ENCODE results near the gene MTOR.
"Not testable (repeated sequence)": the region's sequence is repeated elsewhere in the genome, so short reads cannot be mapped to it uniquely, and the experiment has no call there.

MTOR gene

DNA sequence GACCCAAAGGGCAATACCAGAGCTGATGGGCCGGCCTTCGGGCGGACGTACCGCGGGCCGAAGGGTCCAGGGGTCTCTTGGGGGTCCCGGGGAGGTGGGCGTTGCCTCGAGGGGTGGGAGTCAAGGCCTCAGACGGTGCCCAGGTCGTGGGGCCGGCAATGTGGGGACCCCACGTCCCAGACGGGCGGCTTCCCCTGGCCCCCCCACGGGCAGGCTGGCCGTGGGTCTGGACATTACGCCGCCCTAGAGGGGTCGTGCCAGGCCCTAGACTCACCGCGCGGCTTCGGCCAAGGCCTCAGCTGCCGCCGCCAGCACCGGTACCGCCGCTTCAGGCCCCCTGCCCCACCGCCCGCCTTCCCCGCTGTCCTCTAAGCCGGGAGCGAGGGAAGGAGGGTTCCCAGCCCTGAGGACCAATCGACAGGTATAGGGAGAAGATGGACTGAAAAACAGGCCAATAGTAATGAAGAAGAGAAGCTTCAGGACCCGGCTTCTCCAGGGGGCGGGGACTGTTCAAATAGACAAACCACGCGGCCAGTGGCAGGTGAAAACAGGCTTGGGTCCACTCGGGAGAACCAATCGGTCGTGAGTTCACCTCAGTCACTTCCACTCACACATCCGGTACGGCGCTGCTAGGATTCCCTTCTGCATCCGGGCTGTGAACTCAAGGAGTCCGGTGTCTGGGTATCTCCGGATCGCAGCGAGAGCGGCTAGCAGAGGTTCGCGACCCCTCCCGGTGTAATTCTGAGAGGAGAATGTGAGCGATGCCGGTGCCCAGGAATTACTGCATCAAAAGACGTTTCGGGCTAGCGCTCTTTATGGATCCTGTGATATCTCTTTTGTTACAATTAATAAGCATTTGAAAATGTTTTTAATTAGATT is at the start of gene MTOR:
Gene MTOR, minus strand, starts transcription at position 381 of the 879 bp plus-strand sequence. CDS start 3,142 bp downstream, outside the sequence.
- DNase-seq (ENCODE audit: low spot score) = peak; percentile 96

DNA sequence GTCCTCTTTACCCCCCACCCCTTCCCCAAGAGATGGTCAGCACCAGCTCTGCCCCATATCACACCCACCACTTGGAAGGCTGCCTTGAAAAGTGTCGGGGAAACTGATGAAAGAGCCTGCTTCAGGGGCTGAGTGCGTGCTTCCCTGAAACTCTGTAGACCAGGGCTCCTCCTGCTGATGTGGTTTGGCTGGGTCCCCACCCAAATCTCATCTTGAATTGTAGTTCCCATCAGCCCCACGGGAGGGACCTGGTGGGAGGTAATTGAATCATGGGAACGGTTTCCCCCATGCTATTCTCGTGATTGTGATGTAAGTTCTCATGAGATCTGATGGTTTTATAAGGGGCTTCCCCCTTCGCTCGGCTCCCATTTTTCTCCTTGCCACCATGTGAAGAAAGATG is 47.0 kb upstream of the MTOR start:
- no peak for DNase-seq (ENCODE audit: low spot score)

- no peak for DNase-seq (ENCODE audit: low spot score)
Measured at GRCh38 chr1:11308699-11309224, 46.4 kb upstream of the MTOR start.

GRCh38 chr1:11307852-11308251 is 45.5 kb upstream of the MTOR start:
- no peak for DNase-seq (ENCODE audit: low spot score)

DNA sequence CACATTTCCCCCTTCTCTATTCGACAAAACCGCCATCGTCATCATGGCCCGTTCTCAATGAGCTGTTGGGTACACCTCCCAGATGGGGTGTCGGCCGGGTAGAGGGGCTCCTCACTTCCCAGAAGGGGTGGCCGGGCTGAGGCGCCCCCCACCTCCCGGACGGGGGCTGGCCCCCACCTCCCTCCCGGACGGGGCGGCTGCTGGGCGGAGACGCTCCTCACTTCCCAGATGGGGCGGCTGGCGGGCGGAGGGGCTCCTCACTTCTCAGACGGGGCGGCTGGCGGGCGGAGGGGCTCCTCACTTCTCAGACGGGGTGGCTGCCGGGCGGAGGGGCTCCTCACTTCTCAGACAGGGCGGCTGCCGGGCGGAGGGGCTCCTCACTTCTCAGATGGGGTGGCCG is 43.2 kb upstream of the MTOR start:
- not testable (repeated sequence) for DNase-seq (ENCODE audit: low spot score)

DNA sequence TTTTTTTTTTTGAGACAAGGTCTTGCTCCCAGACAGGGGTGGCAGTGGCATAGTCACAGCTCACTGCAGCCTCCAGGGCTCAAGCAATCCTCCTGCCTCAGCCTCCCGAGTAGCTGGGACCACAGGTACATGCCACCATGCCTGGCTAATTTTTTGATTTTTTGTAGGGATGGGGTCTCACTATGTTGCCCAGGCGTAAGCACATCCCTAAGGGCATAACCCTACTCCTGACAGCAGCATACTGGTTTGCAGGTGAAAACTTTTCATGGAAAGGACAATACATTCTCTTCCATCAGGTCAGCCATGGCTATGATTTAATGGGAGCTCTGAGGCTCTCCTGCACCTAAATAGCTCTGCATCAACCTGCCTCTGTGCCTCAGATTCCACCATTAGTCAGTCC is 40.0 kb upstream of the MTOR start:
- no peak for DNase-seq (ENCODE audit: low spot score)

- DNase-seq (ENCODE audit: low spot score) = no peak
Measured at GRCh38 chr1:11301601-11302000, 39.2 kb upstream of the MTOR start.

GRCh38 chr1:11299225-11299574 is 36.8 kb upstream of the MTOR start:
- no peak for DNase-seq (ENCODE audit: low spot score)

DNA sequence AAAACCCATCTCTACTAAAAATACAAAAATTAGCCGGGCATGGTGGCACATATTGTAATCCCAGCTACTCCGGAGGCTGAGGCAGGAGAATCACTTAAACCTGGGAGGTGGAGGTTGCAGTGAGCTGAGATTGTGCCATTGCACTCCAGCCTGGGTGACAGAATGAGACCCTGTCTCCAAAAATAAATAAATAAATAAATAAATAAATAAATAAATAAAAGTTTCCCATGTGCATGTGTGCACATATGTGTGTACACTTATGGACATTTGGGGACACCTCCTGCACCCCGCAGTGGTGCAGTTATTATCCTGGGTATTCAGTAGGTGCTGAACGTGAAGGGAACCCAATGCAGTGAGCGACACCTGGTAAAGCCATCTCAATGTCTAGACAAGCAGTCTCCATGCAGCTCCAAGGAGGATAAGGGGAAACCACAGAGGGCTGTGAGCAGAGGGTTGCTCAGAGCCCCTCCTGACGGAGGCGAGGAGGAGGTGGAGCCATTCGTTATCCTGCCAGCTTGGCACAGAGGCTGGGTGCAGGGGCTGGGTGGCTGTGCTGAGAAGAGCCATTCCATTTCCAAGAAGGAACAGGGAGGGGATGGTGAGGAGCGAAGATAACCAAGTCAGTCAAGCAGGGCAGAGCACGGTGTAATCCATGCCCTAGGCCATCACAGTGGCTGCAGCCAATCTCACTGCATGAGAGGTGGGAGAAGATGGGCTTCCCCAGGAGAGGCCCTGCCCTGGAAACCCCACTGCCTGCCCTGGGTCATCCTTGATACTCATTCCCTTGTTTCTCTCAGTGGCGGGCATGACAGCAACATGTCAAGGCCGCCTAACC is 36.3 kb upstream of the MTOR start:
- no peak for DNase-seq (ENCODE audit: low spot score)

GRCh38 chr1:11297774-11298173 is 35.4 kb upstream of the MTOR start:
- DNase-seq (ENCODE audit: low spot score) = not testable (repeated sequence)

DNA sequence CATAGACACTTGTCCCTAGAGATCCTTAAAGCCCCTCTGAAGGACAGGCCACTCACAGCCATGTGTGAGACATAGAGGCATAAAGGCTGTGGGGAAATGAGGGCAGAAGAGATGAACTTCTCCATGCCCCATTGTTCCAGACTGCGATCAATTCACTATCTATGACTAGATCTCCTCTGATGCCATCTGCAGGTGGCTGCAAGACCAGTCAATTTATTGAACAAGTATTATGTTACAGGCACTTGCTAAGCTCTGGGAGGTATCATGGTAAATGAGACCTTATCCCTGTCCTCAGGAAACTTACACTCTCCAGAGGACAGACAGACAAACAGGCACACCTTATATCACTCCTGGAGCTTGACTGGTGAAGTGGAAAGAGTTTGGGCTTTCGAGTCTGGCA is 33.6 kb upstream of the MTOR start:
- DNase-seq (ENCODE audit: low spot score) = no peak

- DNase-seq (ENCODE audit: low spot score) = no peak
Measured at GRCh38 chr1:11294951-11295350, 32.6 kb upstream of the MTOR start.

- no peak for DNase-seq (ENCODE audit: low spot score)
Measured at GRCh38 chr1:11293856-11294255, 31.5 kb upstream of the MTOR start.

DNA sequence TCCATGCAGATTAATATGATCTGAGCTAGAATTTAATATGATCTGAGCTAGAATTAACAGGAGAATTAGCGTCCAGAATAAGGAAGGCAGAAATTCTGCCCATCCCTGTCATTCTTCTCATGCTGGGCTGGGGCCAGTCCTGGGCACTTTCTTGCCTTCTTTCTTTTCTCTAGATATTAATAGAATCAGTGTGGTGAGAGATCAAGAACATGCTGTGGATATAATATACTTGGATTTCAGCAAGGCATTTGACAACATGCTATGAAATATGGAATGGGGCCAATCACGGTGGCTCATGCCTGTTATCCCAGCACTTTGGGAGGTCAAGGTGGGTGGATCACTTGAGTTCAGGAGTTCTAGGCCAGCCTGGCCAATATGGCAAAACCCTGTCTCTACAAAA is 28.7 kb upstream of the MTOR start:
- no peak for DNase-seq (ENCODE audit: low spot score)

GRCh38 chr1:11289064-11289463 is 26.7 kb upstream of the MTOR start:
- no peak for DNase-seq (ENCODE audit: low spot score)

DNA sequence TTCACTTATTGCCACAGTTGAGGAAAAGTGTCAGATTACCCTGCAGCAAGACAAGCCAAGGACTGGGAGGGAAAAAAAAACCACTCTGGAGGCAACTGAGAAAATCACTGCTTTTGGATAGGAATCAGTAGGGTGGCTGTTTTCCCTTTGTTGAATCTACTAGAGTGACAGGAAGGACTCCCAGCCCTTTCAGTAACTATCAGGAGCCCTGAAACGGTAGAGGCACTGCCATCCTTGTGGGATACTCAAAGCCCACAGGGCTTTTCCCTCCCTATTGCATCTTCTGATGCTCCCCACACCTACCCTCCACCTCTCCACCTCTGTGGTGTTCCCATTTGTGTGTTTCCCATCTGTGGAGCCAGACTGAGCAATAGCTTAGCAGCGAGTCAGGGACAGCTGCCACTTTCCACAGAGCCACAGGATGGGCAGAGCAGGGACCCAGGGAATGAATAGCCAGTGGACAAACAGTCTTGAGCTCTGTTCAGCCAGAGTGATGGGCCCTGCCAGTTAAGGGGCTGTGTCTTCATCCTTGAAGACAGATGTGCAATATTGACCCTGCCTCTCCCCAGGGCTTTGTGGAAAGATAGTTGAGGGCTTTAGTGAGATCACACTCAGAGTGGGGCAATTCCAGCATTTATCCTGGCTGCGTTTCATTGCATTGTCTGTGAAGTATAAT is 24.5 kb upstream of the MTOR start:
- no peak for DNase-seq (ENCODE audit: low spot score)

DNA sequence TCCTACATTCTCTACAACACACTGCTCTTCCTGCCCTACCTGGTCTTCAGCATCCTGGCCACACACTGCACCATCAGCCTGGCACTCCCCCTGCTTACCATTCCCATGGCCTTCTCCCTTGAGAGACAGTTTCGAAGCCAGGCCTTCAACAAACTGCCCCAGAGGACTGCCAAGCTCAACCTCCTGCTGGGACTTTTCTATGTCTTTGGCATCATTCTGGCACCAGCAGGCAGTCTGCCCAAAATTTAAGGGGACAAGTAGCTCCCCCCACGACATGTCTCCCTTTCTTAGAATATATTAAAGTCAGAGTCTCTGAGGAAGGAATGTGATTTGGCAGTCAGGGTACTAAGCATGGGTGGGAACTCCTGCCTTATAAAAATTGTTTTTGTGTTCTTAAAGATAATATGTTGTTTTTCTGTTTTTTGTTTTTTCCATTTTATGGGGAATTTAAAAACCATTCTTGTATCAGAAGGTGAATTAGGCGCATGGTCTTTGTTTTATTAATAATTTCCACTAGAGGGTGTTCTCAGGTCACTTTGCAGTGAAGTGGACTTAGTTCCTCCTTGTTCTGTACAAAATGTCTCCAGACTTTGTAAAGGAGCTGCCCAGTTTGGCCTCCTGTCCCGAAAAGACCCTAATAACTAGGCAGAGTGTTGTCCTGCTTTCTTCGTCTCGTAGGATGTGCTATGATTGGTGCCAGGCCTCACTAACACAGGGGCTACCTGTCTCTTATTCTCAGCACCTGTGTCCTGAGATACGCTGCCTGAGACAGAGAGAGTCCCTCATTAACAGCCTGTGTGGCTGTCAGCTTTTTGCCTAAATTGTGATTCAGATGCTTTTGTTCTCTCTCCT is 23.8 kb upstream of the MTOR start:
- DNase-seq (ENCODE audit: low spot score) = no peak

- DNase-seq (ENCODE audit: low spot score) = no peak
Measured at GRCh38 chr1:11284784-11285183, 22.4 kb upstream of the MTOR start.

- no peak for DNase-seq (ENCODE audit: low spot score)
Measured at GRCh38 chr1:11283151-11283550, 20.8 kb upstream of the MTOR start.

- no peak for DNase-seq (ENCODE audit: low spot score)
Measured at GRCh38 chr1:11281518-11282331, 19.4 kb upstream of the MTOR start.

Measured in D341Med (cell line).